Activated T-helper 1 cell treated with anti-CD3 and anti-CD28 coated beads, Interleukin-12 subunit alpha, Interleukin-12 subunit beta, Interleukin-2, Interleukin-4 antibody, amounts not matched to agents 30 ng/mL and 10 ng/mL and 1 ng/mL, durations not matched to agents 14 hours and 24 hours and 36 hours (primary cell): Measurements from ENCODE around the gene SYNCRIP. TPM values are rescaled to one million over a fixed set of nuclear protein-coding genes. Genes with fewer than 3 reads are reported as not detected.
"Not testable (repeated sequence)": the region's sequence is repeated elsewhere in the genome, so short reads cannot be mapped to it uniquely, and the experiment has no call there.

Experiments
- DNase-seq: peaks from one replicate; pipeline ENCODE4 v3.0.0; 2021; ENCODE audit warnings: low spot score
- H3K27ac Mint-ChIP-seq: one replicate; pipeline ENCODE4 v1.8.0; 2021; ENCODE audit warnings: mild to moderate bottlenecking, mixed read lengths
- H3K27me3 Mint-ChIP-seq: one replicate; pipeline ENCODE4 v1.8.0; 2022; ENCODE audit warnings: mild to moderate bottlenecking, moderate library complexity, mixed read lengths; ENCODE audit not compliant: insufficient read depth
- H3K36me3 Mint-ChIP-seq: one replicate; pipeline ENCODE4 v1.8.0; 2021; ENCODE audit warnings: low read depth, mixed read lengths
- H3K4me1 Mint-ChIP-seq: one replicate; pipeline ENCODE4 v1.8.0; 2021; ENCODE audit warnings: low read depth, mixed read lengths
- H3K4me3 Mint-ChIP-seq: one replicate; pipeline ENCODE4 v1.8.0; 2021; ENCODE audit warnings: mild to moderate bottlenecking, moderate library complexity, mixed read lengths
- H3K9me3 Mint-ChIP-seq: one replicate; pipeline ENCODE4 v1.8.0; 2021; ENCODE audit warnings: mixed read lengths
- intact Hi-C: fragments of 100-400 bp; cut with micrococcal nuclease; formaldehyde crosslinking; loops from one replicate; pipeline ENCODE4 v1.15.1; 2024
- total RNA-seq: library from RNA; stranded (reverse); gene quantifications from 2 replicates; pipeline ENCODE4 v1.2.3, GENCODE V29; 2022

SYNCRIP gene
- total RNA-seq = 207 and 217 TPM in 2 replicates

DNA sequence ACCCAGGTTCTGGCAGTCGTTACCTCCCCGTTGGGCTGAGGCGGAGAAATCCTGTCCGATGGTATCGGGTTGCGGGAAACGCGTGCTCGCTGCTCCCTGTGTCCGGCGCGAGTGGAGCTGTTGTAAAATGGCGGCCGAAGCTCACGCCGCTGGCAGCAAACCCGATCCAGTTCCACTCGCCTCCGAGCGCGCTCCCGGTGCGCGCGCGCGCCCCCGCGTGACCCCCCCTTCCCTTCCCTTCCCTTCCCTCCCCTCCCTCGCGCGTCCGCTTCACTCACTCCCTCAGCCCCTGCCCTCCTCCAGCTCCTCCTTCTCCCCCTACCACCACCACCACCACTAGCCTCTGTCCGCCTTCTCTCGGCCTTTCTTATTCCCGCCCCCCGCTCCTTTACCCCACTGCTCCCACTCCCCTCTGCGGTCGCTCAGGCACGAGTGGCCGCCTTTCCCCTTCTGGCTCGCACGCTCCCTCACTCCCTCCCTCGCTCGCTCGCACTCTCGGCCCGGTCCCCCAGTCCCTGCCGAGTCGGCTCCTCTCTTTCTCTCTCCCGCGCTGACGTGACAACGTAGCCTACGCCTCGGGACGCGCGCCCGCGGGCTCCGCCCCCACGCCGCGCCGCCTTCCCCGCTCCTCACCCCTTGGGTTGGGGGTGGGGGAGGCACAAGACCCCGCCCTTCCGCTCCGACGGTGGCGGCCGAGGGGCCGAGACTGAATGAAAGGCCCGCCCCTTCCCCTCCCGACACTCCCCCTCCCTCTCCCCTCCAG lies at the start of gene SYNCRIP:
SYNCRIP (minus strand) TSS at position 113 of the 763 bp plus-strand sequence. CDS start 1,447 bp downstream, outside the sequence.
- Mint-ChIP-seq H3K4me1 (peaks cover 47% of the 10 kb centered on the region), H3K27ac (peak within 1 kb of the TSS; percentile 99), H3K27me3 (peaks cover 3% of the 10 kb centered on the region), H3K4me3 (peak within 1 kb of the TSS; percentile 92), H3K36me3 (peaks cover 33% of the 10 kb centered on the region), H3K9me3 (no peaks in the 10 kb centered on the region)
- peak; percentile 98 for DNase-seq
- intact Hi-C loops = loop anchor here (1.0 to 5.0 kb wide), 4 partner anchors 35 to 194 kb away; no protein-coding TSS in a partner anchor

DNA sequence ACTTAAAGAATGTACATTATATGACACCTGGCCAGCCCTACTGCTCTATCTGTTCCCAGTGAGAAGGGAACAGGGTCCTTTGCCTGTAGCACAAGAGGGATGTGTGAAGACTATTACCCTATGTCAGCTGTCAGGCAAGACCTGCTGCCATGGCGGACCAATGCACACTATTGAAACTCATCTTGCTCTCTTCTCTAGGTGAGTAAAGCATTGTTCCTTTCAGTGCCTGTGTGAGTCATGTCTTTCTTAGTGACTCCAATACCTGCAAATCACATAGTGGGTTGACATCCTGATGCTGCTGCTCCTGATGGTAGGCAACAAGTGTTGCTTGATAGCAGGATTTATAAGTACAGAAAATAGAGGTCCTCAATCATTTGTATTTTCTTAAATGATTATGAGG lies 48.8 kb upstream of the SYNCRIP start:
- Mint-ChIP-seq H3K9me3 (no peaks in the 10 kb centered on the region), H3K4me3 (no peak overlapping the region), H3K36me3 (no peaks in the 10 kb centered on the region), H3K27ac (no peak overlapping the region), H3K27me3 (peaks cover 4% of the 10 kb centered on the region), H3K4me1 (no peaks in the 10 kb centered on the region)
- intact Hi-C loops = no loop called here
- DNase-seq = no peak

DNA sequence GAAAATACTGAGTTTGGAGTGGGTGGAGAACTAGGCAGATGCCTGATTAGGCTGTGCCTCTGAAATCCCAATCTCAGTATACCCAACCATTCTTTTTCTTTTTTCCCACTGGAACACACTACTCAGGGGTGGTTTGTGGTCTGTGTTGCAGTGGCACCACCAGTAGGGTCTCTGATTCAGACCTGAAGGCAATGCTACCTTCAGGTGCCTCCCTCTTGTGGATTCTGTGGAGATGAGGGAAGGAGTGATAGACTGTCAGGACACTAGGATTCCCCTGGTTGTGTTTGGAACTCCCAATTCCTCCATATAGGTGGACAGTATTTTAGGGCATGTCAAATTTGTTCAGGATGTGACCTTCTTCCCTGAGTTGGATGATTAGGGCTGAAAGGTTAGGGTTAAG lies 47.4 kb upstream of the SYNCRIP start:
- no peaks in the 10 kb centered on the region for H3K4me1 Mint-ChIP-seq
- no peaks in the 10 kb centered on the region for H3K36me3 Mint-ChIP-seq
- peaks cover 4% of the 10 kb centered on the region for H3K27me3 Mint-ChIP-seq
- no peak for DNase-seq
- H3K27ac Mint-ChIP-seq = no peak overlapping the region
- no peak overlapping the region for H3K4me3 Mint-ChIP-seq
- no peaks in the 10 kb centered on the region for H3K9me3 Mint-ChIP-seq
- intact Hi-C loops = no loop called here

DNA sequence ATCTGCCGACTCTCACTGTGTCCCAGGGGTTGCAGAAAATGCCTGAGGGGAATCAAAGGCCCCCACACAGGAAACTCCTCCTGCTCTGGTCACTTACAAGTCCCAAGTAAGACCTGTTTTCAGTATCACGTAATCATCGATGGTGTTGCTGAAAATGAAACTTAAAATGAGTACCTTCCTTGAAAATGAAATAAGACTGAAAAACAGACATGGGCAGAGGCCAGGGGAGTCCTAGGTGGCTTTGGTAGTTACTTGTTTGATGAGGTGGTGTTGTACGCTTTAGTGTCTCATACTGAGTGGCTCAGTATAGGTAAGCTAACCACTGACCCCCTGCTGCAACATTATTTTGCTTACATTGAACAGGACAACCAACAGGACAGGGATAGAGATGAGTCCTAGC lies 43.0 kb upstream of the SYNCRIP start:
- intact Hi-C loops = no loop called here
- no peak overlapping the region for H3K27ac Mint-ChIP-seq
- no peak for DNase-seq
- H3K4me1 Mint-ChIP-seq = peaks cover 4% of the 10 kb centered on the region
- H3K36me3 Mint-ChIP-seq = peaks cover 5% of the 10 kb centered on the region
- H3K27me3 Mint-ChIP-seq = no peaks in the 10 kb centered on the region
- peaks cover 6% of the 10 kb centered on the region for H3K9me3 Mint-ChIP-seq
- no peak overlapping the region for H3K4me3 Mint-ChIP-seq

DNA sequence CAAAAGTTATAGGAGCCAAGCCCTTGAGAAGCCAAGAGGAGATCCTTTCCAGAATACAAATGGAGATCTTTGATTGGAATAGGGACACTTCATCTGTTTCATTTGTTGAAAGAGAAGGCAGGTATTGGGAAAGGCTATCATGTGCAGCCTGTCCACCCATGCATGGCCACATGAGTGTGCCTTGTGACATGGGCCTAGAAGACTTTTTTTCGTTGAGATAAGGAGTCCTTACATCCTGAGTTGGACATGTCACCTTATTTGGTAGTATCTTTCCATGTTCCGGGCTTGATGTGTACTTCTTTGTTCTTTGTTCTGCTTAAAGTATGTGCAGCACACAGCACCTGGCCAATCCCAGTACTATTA lies 42.1 kb upstream of the SYNCRIP start:
- intact Hi-C loops = no loop called here

DNA sequence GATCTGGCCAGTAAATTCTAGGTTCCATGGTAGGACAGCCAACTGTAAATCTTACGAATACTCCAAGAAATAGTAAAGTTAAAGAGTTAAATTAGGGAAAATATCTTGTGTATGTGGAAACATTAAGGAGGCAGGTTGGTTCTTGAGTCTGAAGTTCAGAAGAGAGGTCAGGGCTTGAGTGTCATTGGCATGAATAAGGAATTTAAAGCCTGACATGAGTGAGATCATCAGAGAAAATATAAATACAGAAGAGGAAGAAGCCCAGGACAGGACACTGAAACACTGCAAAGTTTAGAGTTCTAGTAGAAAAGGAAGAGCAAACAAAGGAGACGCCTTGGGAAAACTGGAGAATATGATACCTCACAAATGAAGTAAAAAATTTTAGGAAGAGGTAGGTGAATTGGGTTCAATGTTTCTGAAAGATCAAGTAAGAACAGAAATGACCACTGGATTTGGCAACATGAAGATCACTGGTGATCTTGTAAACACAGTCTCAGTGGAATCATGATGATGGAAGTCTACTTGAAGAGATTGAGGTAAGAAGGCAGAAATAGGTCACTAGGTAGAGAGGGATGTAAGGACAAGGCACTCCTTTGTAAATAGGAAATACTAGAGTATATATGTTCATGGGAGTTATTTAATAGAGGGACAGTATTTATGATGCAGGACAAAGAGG lies 41.6 kb upstream of the SYNCRIP start:
- intact Hi-C loops = no loop called here
- no peak for DNase-seq
- H3K27ac Mint-ChIP-seq = no peak overlapping the region
- peaks cover 5% of the 10 kb centered on the region for H3K36me3 Mint-ChIP-seq
- no peak overlapping the region for H3K4me3 Mint-ChIP-seq
- peaks cover 18% of the 10 kb centered on the region for H3K4me1 Mint-ChIP-seq
- no peaks in the 10 kb centered on the region for H3K27me3 Mint-ChIP-seq
- H3K9me3 Mint-ChIP-seq = peaks cover 6% of the 10 kb centered on the region

More for the DNA sequence above, 42.1 kb upstream of the SYNCRIP start:
- H3K9me3 Mint-ChIP-seq = peaks cover 6% of the 10 kb centered on the region
- no peak overlapping the region for H3K27ac Mint-ChIP-seq
- H3K4me3 Mint-ChIP-seq = no peak overlapping the region
- DNase-seq = no peak
- peaks cover 13% of the 10 kb centered on the region for H3K4me1 Mint-ChIP-seq
- H3K27me3 Mint-ChIP-seq = no peaks in the 10 kb centered on the region
- peaks cover 5% of the 10 kb centered on the region for H3K36me3 Mint-ChIP-seq

DNA sequence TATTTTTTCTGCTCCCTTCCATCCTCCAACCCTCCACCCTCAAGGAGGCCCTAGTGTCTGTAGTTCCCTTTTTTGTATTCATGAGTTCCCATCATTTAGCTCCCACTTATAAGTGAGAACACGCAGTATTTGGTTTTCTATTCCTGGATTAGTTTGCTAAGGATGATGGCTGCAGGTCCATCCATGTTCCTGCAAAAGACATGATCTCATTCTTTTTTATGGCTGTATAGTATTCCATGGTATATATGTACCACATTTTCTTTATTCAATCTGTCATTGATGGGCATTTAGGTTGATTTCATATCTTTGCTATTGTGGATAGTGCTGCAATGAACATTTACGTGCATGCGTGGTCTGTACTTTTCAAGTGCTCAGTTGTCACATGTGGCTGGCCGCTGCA lies 39.2 kb upstream of the SYNCRIP start:
- DNase-seq, H3K9me3 Mint-ChIP-seq, intact Hi-C loops, H3K27ac Mint-ChIP-seq, H3K4me3 Mint-ChIP-seq, H3K27me3 Mint-ChIP-seq: not testable (repeated sequence)
- Mint-ChIP-seq H3K4me1 (peaks cover 18% of the 10 kb centered on the region), H3K36me3 (peaks cover 22% of the 10 kb centered on the region)

DNA sequence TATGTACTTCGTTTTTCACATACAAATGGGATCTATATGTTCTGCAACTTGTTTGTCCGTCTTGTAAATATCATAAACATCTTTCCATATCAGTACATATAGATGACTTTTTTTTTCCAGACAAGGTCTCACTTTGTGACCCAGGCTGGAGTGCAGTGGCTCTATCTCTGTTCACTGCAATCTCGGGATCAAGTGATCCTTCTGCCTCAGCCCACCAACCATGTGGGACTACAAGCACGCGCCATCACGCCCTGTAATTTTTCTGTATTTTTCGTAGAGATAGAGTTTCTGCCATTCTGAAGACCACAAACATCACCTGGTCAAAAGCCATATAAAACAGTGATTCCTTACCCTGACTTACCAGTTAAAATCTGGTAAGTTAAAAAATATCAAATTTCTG lies 37.7 kb upstream of the SYNCRIP start:
- Mint-ChIP-seq H3K4me1 (peaks cover 32% of the 10 kb centered on the region), H3K27me3 (no peaks in the 10 kb centered on the region), H3K36me3 (peaks cover 37% of the 10 kb centered on the region), H3K9me3 (peaks cover 6% of the 10 kb centered on the region), H3K4me3 (peak overlapping the region; percentile 43), H3K27ac (peak overlapping the region; percentile 6)
- intact Hi-C loops = no loop called here
- DNase-seq = no peak

DNA sequence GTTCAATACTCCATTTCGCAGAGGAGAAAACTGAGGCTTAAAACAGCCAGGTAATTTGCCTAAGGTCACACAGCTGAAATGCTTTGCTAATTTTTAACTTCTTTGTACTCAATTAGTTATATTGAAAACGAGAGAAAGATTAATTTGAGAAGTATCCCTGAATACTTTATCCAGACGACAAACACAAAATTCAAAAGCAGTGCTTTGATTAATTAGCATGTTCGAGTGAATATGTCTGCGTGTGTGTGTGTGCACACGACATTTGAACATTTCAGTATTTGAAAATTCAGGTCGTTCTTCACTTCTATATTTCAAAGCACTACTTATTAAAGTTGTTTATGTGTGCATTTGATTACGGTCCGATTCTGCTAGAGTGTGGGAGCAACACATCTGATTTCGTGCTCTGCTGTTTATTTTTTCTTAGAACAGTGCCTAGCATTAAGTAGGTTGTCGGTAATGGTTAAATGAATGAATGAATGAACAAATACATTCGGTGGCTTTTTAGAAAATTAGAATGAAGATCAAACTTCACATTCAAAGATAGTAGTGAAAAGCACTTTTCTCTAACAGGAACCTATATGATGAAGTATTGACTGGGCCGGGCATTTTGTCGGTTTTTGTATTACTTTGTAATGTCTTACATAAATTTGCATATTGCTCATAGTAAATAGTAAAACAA lies 36.9 kb upstream of the SYNCRIP start:
- Mint-ChIP-seq H3K4me1 (peaks cover 40% of the 10 kb centered on the region), H3K36me3 (peaks cover 43% of the 10 kb centered on the region), H3K4me3 (peak overlapping the region; percentile 100), H3K27ac (peak overlapping the region; percentile 82), H3K9me3 (peaks cover 6% of the 10 kb centered on the region), H3K27me3 (no peaks in the 10 kb centered on the region)
- intact Hi-C loops = loop anchor here (2.0 to 5.0 kb wide), 3 partner anchors 229 to 1817 kb away; partner anchors contain the start of gene NT5E
- no peak for DNase-seq

DNA sequence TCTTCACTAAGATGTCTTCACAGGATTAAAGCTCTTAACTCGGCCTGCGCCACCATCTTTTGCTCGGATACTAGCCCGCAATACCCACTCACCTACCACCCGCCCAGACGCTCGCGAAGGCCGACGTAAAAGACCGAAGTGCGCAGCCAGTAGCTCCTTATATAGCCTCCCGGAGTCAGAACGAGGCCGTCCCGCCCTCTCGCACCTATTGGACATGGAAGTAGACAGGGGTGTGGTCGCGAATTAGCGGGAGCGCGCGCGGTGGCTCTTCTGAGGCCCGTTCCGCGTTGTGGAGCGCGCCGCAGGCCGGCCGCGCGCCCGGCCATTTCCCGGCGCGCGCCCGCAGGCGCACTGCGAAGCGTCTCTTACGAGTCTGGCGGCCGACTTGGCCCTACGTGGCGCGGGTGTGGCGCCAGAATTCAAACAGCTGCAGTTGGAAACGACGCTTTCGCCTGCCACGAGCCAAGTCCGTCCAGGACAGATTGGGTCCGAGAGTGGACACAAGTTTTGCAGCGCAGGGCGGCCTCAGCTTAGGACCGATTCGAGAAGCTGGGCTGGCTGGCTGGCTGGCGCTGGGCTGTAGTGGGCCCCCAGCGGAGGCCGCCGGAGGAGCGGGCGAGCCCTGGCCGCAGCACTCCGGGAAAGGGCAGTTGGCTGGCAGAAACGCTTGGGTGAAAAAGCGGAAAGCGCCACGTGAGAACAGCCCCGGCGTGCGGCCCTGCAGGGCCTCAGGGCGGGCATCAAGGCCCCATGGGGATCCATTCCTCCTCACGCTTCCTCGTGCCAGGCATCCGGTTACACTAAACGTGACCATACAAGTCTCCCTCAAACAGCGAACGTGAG lies 36.1 kb upstream of the SYNCRIP start:
- H3K36me3 Mint-ChIP-seq = peaks cover 50% of the 10 kb centered on the region
- H3K27ac Mint-ChIP-seq = peak overlapping the region; percentile 92

DNA sequence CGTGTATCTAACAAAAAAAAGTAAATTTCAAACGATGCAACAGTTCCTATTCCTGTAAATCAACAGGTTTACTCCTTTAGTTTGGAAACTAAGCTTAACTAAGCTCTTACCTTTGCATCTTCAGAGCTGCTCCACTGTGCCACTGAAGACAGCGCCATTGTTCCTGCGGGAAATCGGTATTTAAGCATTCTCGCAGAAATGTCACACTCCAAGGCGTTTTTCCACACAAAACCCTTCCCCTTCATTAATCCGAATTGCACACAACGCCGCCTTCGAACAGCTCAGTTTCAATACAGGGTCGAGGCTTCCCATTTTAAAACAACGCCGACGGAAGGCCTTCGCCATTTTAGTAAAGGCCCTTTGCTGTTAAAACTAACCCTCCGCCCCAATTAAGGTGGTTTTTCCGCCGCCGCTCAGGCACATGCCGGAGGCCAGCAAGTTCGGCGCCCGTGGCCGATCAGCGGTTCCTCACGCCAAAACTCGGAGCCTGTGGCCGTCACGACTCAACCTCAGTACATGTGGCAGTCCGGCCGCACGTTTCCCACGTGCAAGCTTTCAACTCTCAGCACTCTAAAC lies 35.4 kb upstream of the SYNCRIP start:
- DNase-seq = no peak
- peak overlapping the region; percentile 100 for H3K4me3 Mint-ChIP-seq
- peaks cover 54% of the 10 kb centered on the region for H3K4me1 Mint-ChIP-seq
- intact Hi-C loops = loop anchor here (1.0 to 5.0 kb wide), 7 partner anchors 8 to 1816 kb away; partner anchors contain the start of genes NT5E, SNX14 and ZNF292
- peaks cover 57% of the 10 kb centered on the region for H3K36me3 Mint-ChIP-seq
- peaks cover 6% of the 10 kb centered on the region for H3K9me3 Mint-ChIP-seq
- no peaks in the 10 kb centered on the region for H3K27me3 Mint-ChIP-seq
- H3K27ac Mint-ChIP-seq = peak overlapping the region; percentile 92

More for the DNA sequence above, 36.1 kb upstream of the SYNCRIP start:
- peak; percentile 98 for DNase-seq
- peak overlapping the region; percentile 100 for H3K4me3 Mint-ChIP-seq
- intact Hi-C loops = loop anchor here (1.0 to 5.0 kb wide), 7 partner anchors 9 to 1817 kb away; partner anchors contain the start of genes NT5E, SNX14 and ZNF292
- H3K27me3 Mint-ChIP-seq = no peaks in the 10 kb centered on the region
- peaks cover 6% of the 10 kb centered on the region for H3K9me3 Mint-ChIP-seq
- H3K4me1 Mint-ChIP-seq = peaks cover 47% of the 10 kb centered on the region
